Endometrial microvascular endothelial cells (primary cell): ENCODE measurements around the gene CDR2L. TPM values are rescaled to one million over a fixed set of nuclear protein-coding genes. Genes with fewer than 3 reads are reported as not detected.
"Not testable (repeated sequence)": the region's sequence is repeated elsewhere in the genome, so short reads cannot be mapped to it uniquely, and the experiment has no call there.

Source experiments
- in situ Hi-C: cut with HindIII; loops from 2 replicates; pipeline ENCODE4 v1.10.0; 2017; ENCODE audit warnings: low sequenced_read_pairs, low pct_unique_long_range_greater_than_20kb; ENCODE audit errors: inconsistent ontology term
- total RNA-seq: library from RNA; depleted of rRNA; stranded (reverse); fragments of >200 nt; gene quantifications from one replicate; pipeline ENCODE4 v1.2.3, GENCODE V29; 2015; ENCODE audit errors: inconsistent ontology term

Gene CDR2L
- total RNA-seq, 1 donor from 2014 or later: 15.1 TPM

DNA sequence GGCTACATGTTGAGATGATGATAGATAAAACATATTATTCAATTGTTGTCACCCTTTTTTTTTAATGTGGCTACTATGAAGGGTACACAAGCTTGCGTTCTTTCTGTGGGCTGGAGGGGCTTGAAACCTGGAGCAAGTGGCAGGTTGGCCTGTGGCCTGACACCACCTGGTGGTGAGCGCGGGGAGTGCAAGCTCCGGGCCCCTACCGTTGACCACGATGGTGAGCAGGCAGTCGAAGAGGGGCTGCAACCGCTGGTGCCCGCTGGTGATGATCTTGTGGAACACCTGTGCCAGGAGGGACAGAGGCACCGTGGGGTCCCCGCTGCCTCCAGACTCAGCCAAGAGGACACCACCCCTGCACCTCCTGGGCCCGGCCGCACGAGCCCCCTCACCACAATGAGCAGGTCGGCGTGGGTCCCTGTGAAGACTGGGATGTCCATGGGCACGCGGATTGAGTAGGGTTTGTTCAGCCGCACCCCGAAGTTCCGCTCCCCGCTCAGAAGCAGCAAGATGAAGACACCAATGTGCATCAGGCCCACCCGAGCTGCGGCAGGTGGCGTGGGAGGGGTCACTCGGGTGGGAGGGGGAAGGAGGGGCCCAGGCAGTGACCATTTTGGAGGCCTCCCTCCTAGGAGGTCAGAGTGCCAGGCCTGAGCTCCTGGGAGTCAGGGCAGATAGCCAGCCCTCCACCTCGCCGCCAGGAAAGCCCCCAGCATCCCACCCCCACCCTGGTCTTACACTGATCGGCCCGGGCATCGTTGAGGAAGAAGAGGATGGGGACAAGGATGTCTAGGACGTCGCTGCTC, 29.3 kb upstream of the CDR2L start:
- in situ Hi-C loops: no loop called here

DNA sequence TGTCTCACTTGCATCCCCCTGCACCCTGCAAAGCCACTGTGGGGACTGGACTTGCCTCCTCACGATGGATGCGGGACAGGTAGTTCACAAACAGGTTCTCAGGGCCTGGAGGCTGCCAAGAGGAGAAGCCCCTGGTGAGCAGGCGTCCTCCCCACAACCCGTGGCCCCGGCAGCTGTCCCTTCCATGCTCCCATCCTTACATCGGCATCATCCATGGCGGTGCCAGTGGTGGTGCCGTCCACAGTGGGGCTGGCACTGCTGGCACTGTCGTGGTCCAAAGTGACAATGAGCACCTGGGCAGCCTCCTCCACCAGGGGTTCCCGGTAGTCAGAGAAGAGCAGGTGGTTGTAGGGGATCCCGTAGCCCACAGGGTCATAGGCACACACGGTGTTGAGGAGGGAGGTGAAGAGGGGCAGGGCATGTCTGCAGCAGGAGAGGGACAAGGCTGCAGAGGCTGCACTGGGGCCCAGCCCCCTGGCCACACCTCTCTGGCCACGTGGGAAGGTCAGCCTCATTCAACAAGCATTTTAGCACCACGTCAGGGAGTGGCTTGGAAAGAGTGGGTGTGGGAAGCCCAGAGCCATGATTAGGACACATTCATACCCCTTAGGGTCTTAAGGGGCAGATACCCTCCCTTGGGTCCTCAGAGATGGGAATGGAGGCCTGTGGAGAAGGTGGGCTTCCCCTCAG, 27.5 kb upstream of the CDR2L start:
- in situ Hi-C loops: no loop called here

DNA sequence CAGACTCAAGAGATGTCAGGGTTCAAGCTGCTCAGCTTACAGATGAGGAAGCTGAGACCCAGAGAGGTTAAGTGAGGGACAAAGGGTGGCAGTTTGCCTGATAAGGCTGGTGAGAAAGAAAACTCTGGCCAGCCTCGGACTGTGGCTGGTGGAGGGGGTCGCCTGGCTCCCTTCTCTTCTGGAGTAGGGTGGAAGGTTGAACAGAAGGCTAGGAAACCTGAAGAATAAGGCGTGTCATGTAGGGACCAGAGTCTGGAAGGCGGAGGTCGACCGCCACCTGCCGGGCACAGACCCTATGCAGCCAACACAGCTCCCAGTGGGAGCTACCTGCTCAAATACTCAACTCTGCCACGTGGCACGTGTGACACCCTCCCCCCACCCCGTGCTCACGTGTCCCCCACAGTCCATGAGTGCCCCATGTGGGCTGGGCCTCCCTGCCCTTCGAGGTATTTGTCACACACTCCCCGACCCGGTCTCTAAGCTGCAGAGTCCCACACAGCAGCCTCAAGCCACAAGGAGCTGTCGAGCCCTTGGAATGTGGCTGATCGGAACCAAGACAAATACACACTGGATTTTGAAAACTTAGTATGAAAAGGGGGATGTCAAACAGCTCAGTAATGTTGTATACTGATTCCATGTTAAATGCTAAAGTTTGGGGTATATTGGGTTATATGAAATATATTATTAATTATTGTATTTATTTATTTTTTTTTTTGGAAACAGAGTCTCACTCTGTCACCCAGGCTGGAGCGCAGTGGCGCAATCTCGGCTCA, 26.7 kb upstream of the CDR2L start:
- in situ Hi-C loops: no loop called here

DNA sequence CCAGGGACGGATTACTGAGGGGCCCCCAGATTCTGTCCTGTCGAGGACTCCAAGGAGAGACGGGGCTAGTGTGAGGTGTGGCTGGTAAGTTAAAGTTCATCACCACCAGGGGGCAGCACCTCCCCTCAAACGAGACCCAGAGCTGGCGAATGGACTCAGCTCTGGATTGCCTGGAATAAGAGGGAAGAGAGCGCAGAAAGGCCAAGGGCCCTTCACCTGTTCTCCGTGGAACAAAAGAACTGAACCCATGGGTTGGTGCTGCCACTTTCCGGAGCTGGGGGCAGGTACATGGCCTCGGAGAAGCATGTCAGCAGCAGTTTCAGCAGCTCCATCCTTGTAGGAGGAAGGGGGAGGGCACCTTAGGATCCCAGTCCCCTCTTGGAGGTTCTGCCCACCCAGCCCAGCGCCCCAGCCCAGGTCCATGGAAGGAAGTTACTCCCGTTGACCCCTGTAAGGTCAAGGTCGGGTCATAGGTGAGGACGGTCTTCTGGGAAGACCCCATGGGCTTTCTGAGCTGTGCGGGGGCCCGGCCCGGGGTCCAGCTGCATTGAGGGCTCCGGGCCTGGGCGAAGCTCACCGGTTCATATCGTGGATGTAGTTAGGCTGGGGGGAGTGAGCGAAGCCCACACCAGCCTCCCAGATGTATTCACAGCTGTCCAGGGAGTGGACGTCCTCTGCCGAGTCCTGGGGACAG, 25.6 kb upstream of the CDR2L start:
- in situ Hi-C loops: no loop called here

DNA sequence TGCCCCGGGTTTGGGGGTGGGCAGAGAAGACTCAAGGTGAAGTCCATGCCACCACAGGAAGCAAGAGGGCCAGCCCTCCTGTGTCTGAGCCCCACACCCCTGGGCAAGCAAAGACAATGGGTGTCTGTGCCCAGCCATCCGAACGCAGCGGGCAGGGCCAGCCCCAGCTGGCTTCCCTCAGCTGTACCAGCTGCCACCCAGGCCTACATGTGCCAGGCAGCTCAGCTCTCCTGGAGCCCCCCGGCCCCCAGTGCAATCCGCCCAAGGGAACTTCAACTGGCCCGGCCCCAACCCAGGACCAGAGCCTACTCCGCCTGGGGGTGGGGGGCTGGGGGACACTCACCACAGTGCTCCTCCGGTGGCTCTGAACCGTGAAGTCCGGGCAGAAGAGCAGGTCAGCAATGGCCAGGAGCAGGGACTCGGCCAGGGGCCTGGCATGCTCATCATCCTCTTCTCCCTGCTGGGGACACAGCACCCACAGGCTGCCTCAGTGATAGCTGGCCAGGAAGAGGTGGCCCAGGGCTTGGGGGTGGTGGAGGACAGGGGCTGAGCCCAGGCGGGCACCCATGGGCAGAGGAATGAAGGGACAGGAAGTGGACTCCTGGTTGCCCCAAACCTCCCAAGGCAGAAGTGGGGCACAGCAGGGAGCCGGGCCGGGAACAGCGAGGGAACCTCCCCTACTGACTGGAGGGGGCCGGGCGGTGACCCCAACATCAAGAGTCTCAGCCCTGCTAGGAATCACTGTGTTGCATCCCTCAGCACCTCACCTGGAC, 24.6 kb upstream of the CDR2L start:
- in situ Hi-C loops: no loop called here

DNA sequence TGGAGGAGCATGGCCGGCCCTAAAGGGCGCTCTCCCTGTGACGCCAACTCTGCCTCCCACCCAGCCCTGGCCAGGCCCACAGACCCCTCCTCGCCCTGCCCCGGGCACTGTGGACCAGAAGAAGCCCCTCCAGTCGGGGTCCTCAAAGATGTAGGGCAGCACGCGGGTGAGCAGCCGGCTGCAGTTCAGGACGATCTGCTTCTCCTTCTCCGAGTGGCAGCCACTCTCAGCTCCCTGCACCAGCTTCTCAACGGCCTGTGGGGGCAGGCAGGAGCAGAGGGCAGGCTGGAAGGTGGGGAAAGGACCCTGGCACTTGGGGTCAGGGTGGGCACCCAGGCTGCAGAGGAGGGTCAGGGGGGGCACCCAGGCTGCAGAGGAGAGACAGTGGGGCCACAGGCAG, 23.8 kb upstream of the CDR2L start:
- in situ Hi-C loops: no loop called here

DNA sequence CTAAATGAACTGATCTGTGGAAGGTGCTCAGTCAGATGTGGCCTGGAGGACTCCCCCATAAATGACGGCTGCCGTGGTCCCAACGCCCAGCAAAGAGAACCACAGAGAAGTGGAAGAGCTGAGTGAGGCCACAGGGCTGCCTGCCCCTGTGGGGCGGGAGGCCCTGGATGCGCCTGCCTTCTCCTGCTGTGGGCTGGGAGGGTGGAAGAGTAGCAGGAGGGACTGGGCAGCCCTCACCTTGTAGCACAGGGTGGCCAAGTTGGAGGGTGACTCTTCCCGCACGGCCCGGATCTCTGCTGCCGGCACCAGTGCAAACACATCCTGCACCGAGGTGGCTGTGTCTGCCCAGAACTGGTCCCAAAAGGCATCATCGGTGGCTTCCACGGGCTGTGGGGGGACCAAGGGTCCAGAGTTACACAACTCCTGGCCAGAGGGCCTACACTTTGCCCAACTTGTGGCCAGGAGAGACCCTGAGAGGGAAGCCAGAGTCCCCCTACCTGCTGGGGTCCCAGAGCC, 23.1 kb upstream of the CDR2L start:
- in situ Hi-C loops: no loop called here

DNA sequence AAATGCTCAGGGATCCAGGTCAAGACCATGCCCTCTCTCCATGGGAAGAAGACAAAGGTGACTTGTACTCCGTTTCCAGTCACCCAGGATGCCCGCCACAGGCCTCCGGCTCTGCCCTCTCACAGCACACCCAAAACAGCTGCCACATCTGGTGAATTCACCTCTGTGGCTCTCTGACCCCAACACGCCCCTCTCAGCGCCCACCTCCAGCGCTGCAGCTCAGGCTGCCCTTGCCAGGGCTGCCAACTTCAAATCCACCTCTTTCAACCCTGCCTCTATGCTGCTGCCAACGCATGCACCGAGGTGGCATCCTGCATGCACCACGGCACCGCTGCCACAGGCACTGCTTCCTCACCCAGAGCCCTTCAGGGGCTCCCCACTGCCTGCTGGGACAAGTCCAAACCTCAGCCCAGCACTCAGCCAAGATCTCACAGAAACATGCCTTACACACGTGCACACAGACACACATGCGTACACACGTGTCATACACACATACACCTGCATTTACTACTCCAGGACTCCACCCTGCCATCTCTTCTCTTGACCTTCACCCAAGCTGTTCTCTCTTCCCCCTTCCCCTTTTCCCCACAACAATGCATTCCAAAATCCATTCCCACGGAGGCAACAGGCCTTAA, 22.3 kb upstream of the CDR2L start:
- in situ Hi-C loops: no loop called here

DNA sequence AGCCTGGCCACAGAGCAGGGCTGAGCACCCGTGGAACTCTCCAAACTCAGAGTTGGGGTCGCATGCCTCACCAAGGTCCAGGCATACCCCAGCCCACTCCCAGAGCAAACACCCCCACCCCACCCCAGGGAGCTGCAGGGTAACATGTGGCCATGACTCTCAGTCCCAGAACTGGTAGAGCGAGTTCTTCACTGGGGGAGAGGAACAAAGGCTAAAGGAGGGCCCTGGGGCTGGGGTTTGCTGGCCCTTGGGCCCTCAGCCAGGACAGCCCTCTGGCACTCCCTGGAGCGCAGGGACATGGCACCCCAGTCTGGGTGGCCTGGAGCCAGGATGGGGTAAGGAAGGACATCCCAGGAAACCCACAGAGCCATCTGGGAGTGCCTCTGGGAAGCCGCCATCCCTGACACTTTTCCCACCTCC, 19.1 kb upstream of the CDR2L start:
- in situ Hi-C loops: no loop called here

DNA sequence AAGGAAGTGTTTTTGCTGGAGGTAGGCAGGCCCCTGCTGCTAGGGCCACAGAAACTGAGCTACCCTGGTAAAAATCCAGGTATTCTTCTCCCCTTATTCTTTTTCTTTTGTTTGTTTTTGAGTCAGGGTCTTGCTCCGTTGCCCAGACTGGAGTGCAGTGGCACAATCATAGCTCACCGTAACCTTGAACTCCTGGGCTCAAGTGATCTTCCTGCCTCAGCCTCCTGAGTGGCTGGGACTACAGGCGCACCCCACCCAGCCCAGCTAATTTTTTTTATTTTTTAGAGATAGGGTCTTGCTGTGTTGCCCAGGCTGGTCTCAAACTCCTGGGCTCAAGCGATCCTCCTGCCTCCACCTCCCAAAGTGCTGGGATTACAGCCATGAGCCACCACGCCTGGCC, 17.9 kb upstream of the CDR2L start:
- in situ Hi-C loops: not testable (repeated sequence)

DNA sequence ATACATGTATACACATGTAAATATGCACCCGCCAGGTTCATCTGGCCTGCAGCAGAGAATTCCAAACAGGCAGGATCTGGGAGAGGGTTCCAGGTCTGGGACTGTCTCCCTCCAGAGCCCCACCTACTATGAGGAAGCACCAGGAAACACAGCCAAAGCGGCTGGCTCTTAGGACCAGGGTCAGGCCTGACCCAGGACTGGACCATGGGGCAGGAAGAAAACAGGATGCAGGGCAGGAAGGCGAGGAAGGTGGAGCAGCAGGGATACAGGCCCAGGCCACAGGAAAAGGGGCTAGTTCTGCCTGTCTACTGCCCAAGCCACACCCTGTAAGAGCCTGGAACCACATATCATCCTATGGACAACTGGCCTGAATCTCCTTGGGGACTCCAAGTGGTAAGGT, 17.0 kb upstream of the CDR2L start:
- in situ Hi-C loops: no loop called here

DNA sequence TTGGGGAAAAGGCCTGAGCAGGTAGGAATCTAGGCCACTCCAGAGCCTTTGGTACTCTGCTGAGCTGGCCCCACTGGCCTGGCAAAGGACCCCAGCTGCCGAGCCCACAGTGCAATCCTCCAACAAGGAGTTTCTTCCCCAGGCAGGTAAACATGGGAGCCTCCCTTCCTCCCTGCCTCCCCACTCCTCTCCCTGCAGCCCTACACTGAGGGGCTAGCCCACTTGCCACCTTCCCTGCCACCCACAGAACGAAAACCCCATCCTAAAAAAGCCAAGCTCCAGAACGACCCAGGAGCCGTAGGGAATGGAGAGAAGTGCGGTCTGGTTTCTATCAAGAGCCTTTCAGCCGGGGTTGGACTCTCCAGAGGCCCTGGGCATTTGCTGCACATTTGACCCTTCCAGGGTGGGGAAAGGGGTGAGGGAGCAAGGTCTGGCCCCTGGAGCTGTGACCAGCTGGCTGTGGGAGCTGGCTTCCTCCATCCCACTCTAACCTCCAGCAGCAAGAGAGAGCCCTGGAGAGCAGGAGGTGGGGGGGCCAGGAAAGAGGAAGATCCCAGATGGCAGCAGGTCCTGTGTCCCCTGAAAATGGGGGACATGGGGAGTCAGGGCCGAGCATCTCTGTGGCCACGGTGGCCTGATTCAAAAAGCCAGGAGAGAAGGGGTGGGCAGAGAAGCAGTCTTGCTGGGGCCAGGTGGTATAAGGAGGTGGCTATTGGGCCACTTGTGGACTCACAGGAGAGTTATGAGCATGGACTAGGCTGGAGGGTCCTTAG, 16.2 kb upstream of the CDR2L start:
- in situ Hi-C loops: no loop called here

DNA sequence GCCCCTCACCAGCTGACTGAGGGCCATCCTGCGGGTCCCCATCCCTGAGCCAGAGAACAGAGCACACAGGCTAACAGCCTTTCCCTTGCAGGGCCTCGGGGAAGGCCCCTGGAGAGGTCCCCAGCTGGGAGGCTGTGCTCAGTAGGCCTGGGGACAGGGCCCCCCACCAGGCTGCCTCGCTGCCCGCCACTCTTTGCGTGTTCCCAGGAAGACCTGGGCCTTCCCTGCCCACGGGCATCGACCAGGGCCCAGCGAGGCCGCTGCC, 15.7 kb upstream of the CDR2L start:
- in situ Hi-C loops: no loop called here

DNA sequence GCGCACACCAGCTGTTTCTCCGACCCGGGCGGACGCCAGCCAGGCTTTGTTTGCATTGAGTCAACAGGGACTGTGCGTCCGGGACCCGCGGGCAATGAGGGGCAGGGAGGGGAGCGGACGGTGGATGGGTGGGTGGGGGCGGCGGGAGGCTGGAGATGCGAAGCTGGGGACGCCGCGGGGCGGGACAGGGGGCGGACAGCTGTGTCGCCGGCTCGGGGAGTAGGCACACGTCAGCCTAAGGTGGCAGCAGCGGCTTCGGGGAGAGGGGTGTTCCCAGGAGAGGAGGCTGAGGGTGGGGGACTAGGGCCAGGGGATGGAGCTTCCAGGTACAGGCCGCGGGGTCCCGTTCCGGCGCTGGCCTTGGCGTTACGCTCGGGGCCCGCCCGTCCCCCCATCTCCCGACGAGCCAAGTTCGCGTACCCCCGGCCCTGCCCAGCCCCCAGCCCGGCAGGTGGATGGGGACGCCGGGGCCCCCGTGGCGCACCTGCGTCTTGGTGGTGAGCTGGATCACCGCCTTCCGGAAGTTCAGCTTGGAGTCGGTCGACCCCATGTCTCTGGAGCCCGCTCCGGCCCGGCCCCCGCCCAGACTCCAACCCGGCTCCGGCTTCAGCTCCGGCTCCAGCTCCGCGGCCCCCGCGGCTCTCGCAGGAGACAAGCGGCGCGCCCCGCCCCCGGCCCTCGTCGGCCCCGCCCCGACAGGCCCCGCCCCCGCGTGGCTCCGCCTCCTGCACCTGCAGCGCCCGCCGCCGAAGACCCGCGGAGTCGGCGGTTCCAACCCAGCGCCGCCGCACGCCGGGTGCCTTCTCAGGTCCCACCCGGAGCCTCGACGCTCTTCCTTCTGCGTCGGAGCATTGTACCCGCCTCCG, 15.1 kb upstream of the CDR2L start, which contains the start of gene HID1:
TSS of gene HID1 (minus strand) at position 653 of the 866 bp plus-strand sequence. CDS start at position 550, 103 bp downstream.
- in situ Hi-C loops: no loop called here

DNA sequence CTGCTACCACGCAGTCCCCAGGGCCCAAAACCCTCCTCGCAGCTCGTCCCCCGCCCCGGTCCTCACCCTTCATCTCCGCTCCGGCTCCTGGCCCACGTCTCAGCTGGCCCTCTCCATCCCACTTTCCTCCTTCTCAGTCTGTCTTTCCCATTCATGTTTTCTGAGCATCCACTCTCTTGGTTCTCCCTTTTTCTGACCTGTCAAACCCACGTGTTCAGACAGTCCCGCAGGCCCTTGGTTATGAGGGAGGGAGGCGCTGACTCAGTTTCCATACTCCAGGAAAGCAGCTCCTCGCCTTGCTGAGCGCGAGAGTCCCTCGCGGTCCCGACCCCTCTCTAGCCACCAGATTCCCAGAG, 14.5 kb upstream of the CDR2L start:
- in situ Hi-C loops: no loop called here

DNA sequence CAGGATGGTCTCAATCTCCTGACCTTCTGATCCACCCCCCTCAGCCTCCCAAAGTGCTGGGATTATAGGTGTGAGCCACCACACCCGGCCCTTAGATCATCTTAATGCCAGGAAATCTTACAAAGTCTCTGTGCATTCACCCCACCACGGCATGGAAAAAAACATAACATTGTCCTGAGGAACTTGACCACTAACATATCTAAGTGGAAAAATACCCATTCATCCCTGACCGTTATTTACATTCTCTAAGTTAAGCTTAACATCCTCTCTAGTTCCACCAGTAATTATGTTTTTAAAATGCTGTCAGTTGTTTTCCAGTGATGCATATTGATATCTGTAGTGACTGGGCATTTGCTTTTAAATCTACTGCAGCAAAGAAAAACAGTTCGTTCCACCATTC, 11.5 kb upstream of the CDR2L start:
- in situ Hi-C loops: no loop called here

DNA sequence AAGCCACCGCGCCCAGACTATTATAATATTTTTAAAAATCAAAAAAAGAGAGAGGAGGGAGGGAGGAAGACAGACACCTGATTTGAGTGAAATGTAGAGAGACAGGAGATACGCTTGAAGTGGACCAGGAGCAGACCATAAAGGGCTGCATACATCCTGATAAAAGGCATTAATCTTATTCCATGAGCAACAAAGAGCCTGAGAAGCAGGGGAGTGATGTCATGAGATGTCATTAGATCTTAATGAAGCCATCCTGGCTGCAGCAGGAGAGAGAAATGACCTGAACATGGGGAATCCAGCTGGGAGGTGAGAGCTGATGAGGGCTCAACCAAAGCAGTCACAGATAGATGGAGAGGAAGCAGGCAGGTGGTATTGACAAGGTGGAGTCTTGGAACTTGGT, 9.6 kb upstream of the CDR2L start:
- in situ Hi-C loops: no loop called here
